ENCODE results near the gene LDB3.
A peak's percentile ranks its signal among the peaks of the same experiment; 100 is the strongest.
"Not testable (repeated sequence)": the region's sequence is repeated elsewhere in the genome, so short reads cannot be mapped to it uniquely, and the experiment has no call there.

The LDB3 gene

DNA sequence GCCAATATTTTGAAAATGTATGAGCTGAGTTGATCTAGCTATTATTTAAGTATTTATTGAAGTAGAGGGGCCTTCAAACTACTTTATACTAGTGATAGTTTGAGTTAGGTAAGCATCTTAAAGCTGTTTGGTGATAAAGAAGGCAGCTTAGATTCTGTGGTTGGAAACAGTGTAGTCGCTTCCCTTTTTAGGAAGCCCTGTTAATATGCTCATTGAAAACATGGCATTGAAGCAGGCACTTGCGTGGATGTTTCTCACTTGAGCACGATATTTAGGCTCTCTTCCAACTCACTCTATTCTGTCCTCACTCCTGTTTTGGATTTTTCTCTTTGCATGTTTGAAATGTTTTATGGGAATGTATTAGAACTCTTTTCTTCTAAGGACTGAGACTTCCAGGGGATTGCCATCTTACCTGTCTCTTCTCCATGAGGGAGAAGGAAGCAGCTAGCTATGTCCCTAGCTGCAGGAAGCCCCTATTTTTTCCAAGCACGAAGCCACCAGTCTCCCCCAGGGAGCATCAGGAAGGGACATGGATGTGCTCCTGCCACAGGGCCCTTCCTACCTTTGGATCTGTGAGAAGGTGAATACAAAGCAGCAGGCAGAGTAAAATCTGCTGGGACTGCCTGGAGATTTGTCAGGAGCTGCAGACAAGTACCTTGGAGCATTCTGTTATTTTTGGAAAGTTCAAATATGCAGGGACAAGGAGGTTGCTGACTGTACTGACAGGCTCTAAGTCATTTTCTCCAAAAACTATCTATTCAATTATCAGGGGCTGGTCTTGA, 66.1 kb downstream of the LDB3 start:
- DNase-seq = no peak

DNA sequence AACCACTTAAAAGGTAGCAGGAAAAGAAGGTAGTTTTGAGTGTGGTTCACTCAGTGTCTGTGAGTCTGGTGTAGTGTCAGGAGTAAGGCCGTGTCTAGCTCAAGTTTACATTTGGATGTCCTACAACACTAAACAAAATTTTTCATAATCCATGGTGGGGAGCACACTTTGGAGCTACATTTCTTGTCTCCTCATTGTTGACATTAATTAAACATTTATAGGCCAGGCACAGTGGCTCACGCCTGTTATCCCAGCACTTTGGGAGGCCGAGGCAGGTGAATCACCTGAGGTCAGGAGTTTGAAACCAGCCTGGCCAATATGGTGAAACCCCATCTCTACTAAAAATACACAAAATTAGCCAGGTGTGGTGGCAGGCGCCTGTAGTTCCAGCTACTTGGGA, 67.0 kb downstream of the LDB3 start:
- DNase-seq = not testable (repeated sequence)

DNA sequence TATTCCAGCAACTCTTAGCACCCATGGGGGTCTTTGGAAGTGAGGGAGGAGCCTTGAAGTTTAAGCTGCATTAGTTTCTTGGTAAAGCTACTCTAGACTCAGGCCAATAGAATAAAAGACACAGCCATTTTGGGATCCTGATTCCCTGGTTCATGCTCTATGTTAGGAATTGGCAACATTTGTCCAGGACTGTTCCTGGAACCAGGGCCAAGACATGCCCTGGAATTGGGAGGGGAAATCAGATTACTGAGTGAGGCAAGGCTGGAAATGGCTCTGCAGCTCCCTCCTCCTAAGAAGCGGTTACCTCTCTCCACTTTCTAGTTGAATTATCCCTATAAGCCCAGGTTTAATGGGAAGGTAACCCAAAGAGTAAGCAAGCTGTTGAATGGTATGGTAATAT, 73.9 kb downstream of the LDB3 start:
- no peak for DNase-seq

- DNase-seq = no peak
Measured at GRCh38 chr10:86744067-86744725, 75.9 kb downstream of the LDB3 start.

GRCh38 chr10:86747796-86748581, 79.7 kb downstream of the LDB3 start:
- no peak for DNase-seq

GRCh38 chr10:86749854-86750253, 81.5 kb downstream of the LDB3 start:
- no peak for DNase-seq

DNA sequence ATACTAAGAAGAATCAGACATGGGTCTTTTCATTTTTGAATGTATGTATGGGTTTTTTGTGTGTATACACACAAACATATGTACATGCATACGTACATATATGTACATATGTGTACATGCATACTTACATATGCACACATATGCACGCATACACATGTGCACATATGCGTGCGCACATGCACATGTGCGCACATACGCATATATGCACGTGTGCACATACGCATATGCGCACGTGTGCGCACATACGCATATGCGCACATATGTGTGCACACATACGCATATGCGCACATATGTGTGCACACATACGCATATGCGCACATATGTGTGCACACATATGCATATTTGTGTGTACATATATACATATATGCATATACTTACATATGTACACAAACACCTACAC, 83.2 kb downstream of the LDB3 start:
- no peak for DNase-seq

DNA sequence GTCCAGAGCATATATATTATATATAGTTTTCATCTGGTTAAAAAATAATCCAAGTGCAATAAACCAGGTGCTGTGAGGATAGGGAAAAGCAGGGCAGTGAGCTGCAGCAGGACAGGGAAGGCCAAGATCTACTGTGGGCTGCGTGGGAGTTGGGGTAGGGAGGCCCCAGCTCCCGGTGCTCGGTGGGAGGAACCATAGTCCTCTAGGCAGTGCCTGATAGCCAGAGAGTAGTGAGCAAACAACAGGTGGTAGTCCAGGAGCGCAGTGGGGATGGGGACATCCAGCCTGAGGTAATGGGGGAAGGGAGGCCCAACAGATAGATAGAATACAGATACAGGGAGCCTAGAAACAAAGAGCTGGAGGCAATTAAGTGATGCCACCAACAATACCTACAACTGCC, 84.0 kb downstream of the LDB3 start:
- DNase-seq = no peak

DNA sequence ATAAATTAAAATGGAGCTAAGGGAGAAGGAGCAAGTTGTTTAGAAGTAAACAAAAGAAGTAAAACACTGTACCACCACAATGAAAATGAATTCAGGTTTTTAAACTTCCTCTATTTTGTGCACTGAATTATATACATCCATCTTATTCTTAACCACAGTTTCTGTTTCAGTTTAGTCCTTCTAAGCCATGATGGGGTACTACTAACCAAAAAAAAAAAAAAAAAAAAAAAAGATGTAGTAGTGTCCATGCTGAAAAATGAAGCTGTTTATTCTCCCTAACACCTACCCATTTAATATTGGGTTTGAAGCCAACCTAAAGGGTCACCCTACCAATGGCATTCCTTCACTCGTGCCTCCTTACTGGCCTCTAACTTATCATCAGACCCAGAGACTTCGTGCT, 84.7 kb downstream of the LDB3 start:
- no peak for DNase-seq

DNA sequence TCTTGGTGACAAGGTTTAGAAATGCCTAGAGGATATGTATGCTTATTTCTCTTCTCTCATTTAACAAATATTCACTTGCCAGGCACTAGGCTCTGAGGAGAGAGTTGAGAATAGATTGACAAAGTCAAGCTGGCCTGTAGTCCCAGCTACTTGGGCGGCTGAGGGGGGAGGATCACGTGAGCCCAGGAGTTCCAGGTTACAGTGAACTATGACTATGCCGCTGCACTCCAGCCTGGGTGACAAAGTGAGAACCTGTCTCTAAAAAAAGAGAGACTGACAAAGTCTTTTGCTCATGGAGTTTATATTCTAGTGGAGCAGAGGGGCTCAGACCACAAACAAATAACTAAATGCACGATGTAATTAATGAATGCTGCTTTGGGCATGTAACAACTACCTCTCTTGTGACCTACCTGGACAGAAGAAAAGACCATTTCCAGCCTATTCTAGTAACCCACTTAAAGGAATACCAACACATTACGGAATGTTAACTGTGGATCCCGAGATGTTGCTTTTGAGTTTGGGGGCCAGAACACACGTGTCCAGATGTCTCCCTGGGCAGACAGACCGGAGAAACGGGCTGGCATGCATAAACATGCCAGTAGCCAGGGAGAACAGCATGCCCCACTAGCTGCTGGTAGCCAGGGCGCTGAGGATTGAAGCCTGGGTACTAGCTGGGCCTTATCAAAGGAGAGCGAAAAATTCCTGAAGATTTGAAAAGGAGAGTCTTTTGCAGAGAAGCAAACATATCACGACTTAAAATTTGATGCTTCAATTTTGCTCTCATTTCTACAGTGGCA, 85.5 kb downstream of the LDB3 start:
- no peak for DNase-seq

- DNase-seq = no peak
Measured at GRCh38 chr10:86755454-86755739, 87.1 kb downstream of the LDB3 start.

DNA sequence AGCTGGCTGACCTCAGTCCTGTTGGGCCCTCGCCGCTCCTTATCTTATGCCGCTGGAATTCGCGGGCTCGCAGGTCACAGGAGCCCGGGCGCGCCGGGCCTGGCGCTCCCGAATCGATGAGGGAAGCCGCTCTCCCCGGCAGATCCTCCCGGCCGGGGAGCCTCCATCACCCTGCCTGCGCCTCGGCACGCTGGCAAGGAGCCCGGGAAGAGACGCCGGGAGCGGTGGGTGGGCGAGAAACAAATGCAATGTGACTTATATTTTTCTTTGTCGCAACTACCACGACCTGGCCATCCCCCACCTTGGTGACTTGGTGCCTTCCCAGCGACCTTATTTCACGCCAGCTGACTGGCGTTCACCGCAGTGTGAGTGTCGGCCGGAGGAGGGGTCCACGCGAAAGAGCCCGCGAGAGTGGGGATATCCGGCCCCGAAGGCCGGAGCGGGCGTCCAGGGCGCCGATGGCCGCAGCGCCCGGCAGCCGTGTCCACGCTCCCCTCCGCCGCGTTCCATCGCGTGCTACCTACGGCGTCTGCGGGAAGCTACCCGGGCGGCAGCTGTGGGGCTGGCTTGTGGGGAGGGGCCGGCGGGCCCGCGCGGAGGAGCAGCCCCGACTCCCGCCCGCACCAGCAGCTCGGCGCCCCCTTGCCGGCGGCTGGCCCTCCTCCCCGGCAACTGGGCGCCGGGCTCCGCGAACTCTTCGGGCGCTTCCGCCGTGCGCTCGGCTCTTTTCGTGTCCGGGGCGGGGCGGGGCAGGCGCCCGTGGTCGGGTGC, 87.6 kb downstream of the LDB3 start:
- DNase-seq = peak; percentile 88

DNA sequence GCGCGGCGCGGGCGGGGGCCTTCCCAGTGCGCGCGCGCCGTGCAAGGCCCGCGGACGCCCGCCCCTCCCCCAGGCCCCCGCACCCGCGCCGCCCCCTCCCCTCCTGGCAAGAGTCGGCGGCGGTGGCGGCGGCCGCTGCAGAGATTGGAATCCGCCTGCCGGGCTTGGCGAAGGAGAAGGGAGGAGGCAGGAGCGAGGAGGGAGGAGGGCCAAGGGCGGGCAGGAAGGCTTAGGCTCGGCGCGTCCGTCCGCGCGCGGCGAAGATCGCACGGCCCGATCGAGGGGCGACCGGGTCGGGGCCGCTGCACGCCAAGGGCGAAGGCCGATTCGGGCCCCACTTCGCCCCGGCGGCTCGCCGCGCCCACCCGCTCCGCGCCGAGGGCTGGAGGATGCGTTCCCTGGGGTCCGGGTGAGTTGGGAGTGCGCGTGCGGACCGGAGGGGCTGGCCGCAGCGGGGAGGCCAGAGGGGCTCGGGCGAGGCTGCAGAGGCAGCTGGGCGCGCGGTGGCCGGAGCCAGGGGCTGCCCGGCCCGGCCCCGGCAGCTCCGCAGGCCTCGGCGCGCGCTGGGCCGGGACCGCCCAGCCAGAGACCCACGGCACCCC, 88.3 kb downstream of the LDB3 start, which contains the start of gene BMPR1A:
Gene BMPR1A (plus strand): TSS at position 109 of the 602 bp plus-strand sequence. CDS start 119,400 bp downstream, outside the sequence.
- DNase-seq = peak; percentile 97

- DNase-seq = peak; percentile 84
Measured at GRCh38 chr10:86757113-86757972, 89.0 kb downstream of the LDB3 start.

- DNase-seq = no peak
Measured at GRCh38 chr10:86758189-86759072, 90.1 kb downstream of the LDB3 start.

DNA sequence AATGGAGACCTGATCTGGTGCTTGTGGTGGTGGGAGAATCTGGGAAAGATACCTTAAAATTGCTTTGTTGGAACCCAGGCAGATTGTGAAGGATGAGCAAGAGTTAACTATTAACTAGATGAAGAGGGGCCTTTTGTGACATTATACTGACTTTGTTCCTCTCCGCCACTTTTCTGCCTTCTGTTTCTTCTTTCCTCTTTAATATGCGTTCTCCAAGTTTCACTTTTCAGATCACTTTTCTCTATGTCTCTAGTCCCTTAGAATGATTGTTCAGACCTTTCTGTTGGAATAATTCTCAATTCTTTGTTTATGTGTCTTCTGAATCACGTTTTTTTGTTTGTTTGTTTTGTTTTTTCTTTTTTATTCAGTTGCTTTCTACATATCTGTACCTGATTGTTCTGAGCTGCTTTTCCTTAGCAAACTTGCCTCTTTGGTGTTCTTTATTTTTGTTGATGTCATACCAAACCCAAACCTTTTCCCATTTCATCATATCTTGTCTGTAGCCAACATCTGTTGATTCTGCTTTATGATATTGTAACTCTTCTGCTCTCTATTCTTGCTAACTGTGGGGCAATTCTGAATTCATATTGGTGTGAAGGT, 90.9 kb downstream of the LDB3 start:
- DNase-seq = no peak

DNA sequence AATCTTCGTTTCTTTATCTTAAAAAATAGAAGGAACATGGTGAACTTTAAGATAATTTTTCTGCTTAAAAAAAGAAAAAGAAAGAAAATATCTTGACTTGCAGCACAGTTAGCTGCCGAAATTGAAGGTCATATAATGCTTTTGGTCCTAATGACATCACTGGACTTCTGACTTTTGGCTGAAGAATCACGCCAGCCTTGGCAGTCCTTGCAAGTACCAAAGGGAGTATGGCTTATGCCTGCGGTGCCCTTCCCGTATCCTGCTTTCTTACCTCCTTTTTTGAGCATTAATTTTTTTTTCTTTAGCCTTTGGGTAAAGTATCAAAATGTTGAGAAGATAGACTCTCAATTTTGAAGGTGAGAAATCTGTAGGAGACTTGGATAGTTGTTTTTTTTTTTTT, 95.1 kb downstream of the LDB3 start:
- no peak for DNase-seq

GRCh38 chr10:86765548-86765947, 97.2 kb downstream of the LDB3 start:
- DNase-seq = no peak

DNA sequence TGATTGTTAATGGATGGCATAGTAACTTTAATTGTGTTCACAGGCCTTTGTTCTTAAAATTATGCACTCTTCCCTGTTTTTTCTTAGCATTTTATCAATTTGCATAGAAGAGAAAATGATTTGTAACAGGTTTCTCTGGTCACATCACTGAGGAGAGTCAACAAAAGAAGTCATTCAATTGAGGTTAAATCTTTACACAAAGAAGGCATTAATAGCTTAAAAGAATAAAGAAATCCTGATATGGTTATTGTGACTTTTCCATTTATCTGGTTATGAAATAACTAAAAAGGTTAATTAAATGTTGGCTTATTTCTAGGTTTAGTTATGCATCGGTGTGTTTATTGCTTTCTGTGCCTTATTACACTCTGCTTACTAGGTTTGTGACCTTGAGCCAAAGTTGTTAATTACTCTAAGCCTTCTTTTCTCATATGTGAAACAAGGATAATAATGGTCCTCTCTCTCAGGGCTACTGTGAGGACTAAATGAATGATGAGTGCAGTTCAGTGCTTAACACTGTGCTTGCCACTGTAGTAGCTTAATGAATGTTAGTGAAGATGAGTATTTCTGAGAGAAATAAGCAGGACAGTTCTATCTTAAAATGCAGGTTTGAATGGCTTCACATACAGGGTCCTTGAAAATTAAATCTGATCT, 100.2 kb downstream of the LDB3 start:
- DNase-seq = no peak
